ENCODE measurements around the gene PTPRC. TPM values are rescaled to one million over a fixed set of nuclear protein-coding genes. Genes with fewer than 3 reads are reported as not detected.

Gene PTPRC
- total and polyA plus RNA-seq, 5 donors from 2014 or later: 946 to 1,099 (median 1,070) TPM

DNA sequence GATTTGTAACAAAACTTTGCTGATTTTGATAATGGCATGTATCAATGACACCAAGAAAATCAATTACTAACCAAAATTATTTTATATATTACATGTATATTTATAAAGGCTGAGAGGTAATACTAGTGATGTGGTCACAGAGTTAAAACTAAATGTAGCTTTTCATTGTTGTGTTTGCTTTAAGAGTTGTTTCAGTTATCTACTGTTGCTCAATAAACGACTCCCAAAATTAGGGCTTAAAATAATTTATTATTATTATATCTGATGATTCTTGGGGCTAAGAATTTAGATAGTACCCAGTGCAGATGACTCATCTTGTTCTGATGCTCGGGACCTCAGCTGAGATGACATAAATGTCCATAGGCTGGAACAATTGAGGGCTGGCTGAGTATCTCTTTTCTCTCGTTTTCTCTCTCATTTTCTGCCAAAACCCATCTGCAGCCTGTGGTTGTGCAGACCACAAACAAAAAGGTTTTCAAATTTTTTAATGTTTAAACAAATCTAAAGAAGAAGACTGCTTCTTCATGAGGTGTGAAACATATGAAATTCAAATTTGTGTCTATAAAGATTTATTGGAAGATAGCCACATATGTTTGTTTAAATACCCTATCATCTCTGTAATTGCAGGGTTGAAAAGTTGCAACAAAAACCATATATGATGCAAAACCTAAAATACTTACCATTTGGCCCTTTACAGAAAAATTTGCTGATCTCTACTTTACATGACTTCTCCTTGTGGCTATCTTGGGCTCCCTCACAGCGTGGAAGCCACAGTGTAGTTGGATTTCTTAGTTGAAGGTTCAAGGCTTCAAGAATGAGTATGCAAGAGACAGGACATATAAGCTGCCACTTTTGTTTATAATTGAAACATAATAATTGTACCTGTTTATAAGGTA lies 14.8 kb upstream of the PTPRC start:
- peak overlapping the region; percentile 30 to 70 (median 44) for H3K4me3 Mint-ChIP-seq
- Histone ChIP-seq H3K27ac (ENCODE audit: insufficient read depth, low read length, poor library complexity, severe bottlenecking) (peak overlapping the region; percentile 93), H3K4me3 (ENCODE audit: low read depth, low read length) (peak overlapping the region; percentile 8), H3K27me3 (ENCODE audit: control insufficient read depth, insufficient read depth, low read length) (no peaks in the 10 kb centered on the region), H3K9me3 (ENCODE audit: control insufficient read depth in 2 of 2, low read length in 2 of 2) (no peaks in the 10 kb centered on the region), H3K4me1 (ENCODE audit: control insufficient read depth, insufficient read depth, low read length, poor library complexity, severe bottlenecking) (peaks cover 92% of the 10 kb centered on the region), H3K36me3 (ENCODE audit: control insufficient read depth, insufficient read depth, low read length) (no peaks in the 10 kb centered on the region)
- H3K27me3 Mint-ChIP-seq: no peaks in the 10 kb centered on the region
- peak overlapping the region; percentile 73 to 98 (median 79) for H3K27ac Mint-ChIP-seq
- no peaks in the 10 kb centered on the region for H3K36me3 Mint-ChIP-seq
- no peak for ATAC-seq (ENCODE audit: low read depth in 2 of 2)
- H3K9me3 Mint-ChIP-seq: no peaks in the 10 kb centered on the region
- peaks cover 70 to 99% (median 85%) of the 10 kb centered on the region in 4 donors for H3K4me1 Mint-ChIP-seq
- no peak for DNase-seq

GRCh38 chr1:198624648-198624980 lies 14.2 kb upstream of the PTPRC start:
- Histone ChIP-seq H3K36me3 (ENCODE audit: control insufficient read depth, insufficient read depth, low read length) (no peaks in the 10 kb centered on the region), H3K4me3 (ENCODE audit: low read depth, low read length) (peak overlapping the region; percentile 8), H3K27me3 (ENCODE audit: control insufficient read depth, insufficient read depth, low read length) (no peaks in the 10 kb centered on the region), H3K9me3 (ENCODE audit: control insufficient read depth in 2 of 2, low read length in 2 of 2) (no peaks in the 10 kb centered on the region), H3K27ac (ENCODE audit: insufficient read depth, low read length, poor library complexity, severe bottlenecking) (peak overlapping the region; percentile 93), H3K4me1 (ENCODE audit: control insufficient read depth, insufficient read depth, low read length, poor library complexity, severe bottlenecking) (peaks cover 92% of the 10 kb centered on the region)
- Mint-ChIP-seq H3K36me3 (no peaks in the 10 kb centered on the region), H3K27me3 (no peaks in the 10 kb centered on the region), H3K4me1 (peaks cover 71 to 100% (median 86%) of the 10 kb centered on the region in 4 donors), H3K4me3 (peak overlapping the region in 2 of 4 donors; percentile 49 to 70), H3K27ac (peak overlapping the region; percentile 73 to 98 (median 79)), H3K9me3 (no peaks in the 10 kb centered on the region)
- ATAC-seq (ENCODE audit: low read depth in 2 of 2) (no peak), DNase-seq (no peak)

- Mint-ChIP-seq H3K4me1 (peaks cover 62 to 100% (median 80%) of the 10 kb centered on the region in 4 donors), H3K36me3 (no peaks in the 10 kb centered on the region), H3K27me3 (no peaks in the 10 kb centered on the region), H3K4me3 (peak overlapping the region; percentile 53 to 75 (median 64)), H3K9me3 (peaks cover 0 to 1% (median 0%) of the 10 kb centered on the region in 7 donors), H3K27ac (peak overlapping the region; percentile 79 to 98 (median 82))
- peak in 1 of 3 donors; percentile 59 for DNase-seq
- Histone ChIP-seq H3K9me3 (ENCODE audit: control insufficient read depth in 2 of 2, low read length in 2 of 2) (no peaks in the 10 kb centered on the region), H3K36me3 (ENCODE audit: control insufficient read depth, insufficient read depth, low read length) (no peaks in the 10 kb centered on the region), H3K27ac (ENCODE audit: insufficient read depth, low read length, poor library complexity, severe bottlenecking) (peak overlapping the region; percentile 70), H3K4me3 (ENCODE audit: low read depth, low read length) (peak overlapping the region; percentile 77), H3K4me1 (ENCODE audit: control insufficient read depth, insufficient read depth, low read length, poor library complexity, severe bottlenecking) (peaks cover 81% of the 10 kb centered on the region), H3K27me3 (ENCODE audit: control insufficient read depth, insufficient read depth, low read length) (no peaks in the 10 kb centered on the region)
- peak; percentile 37 to 50 for ATAC-seq (ENCODE audit: low read depth in 2 of 2)
These were observed 11.3 kb upstream of the PTPRC start for GRCh38 chr1:198627436-198628066.

- Histone ChIP-seq H3K27me3 (ENCODE audit: control insufficient read depth, insufficient read depth, low read length) (no peaks in the 10 kb centered on the region), H3K4me3 (ENCODE audit: low read depth, low read length) (peak overlapping the region; percentile 77), H3K9me3 (ENCODE audit: control insufficient read depth in 2 of 2, low read length in 2 of 2) (no peaks in the 10 kb centered on the region), H3K4me1 (ENCODE audit: control insufficient read depth, insufficient read depth, low read length, poor library complexity, severe bottlenecking) (peaks cover 76% of the 10 kb centered on the region), H3K36me3 (ENCODE audit: control insufficient read depth, insufficient read depth, low read length) (no peaks in the 10 kb centered on the region), H3K27ac (ENCODE audit: insufficient read depth, low read length, poor library complexity, severe bottlenecking) (peak overlapping the region; percentile 70)
- ATAC-seq (ENCODE audit: low read depth in 2 of 2) (no peak), DNase-seq (no peak)
- H3K4me3 Mint-ChIP-seq: peak overlapping the region; percentile 45 to 75 (median 54)
- peaks cover 60 to 100% (median 77%) of the 10 kb centered on the region in 4 donors for H3K4me1 Mint-ChIP-seq
- peaks cover 2% of the 10 kb centered on the region for H3K36me3 Mint-ChIP-seq
- peaks cover 0 to 1% (median 0%) of the 10 kb centered on the region in 7 donors for H3K9me3 Mint-ChIP-seq
- peak overlapping the region; percentile 79 to 98 (median 82) for H3K27ac Mint-ChIP-seq
- no peaks in the 10 kb centered on the region for H3K27me3 Mint-ChIP-seq
These were observed 10.8 kb upstream of the PTPRC start for GRCh38 chr1:198628067-198628455.

- Histone ChIP-seq H3K27me3 (ENCODE audit: control insufficient read depth, insufficient read depth, low read length) (no peaks in the 10 kb centered on the region), H3K4me3 (ENCODE audit: low read depth, low read length) (peak overlapping the region; percentile 28), H3K27ac (ENCODE audit: insufficient read depth, low read length, poor library complexity, severe bottlenecking) (peak overlapping the region; percentile 70), H3K36me3 (ENCODE audit: control insufficient read depth, insufficient read depth, low read length) (no peaks in the 10 kb centered on the region), H3K9me3 (ENCODE audit: control insufficient read depth in 2 of 2, low read length in 2 of 2) (no peaks in the 10 kb centered on the region), H3K4me1 (ENCODE audit: control insufficient read depth, insufficient read depth, low read length, poor library complexity, severe bottlenecking) (peaks cover 75% of the 10 kb centered on the region)
- Mint-ChIP-seq H3K36me3 (peaks cover 5% of the 10 kb centered on the region), H3K4me1 (peaks cover 68 to 100% (median 79%) of the 10 kb centered on the region in 4 donors), H3K9me3 (peaks cover 0 to 3% (median 0%) of the 10 kb centered on the region in 7 donors), H3K27me3 (no peaks in the 10 kb centered on the region), H3K27ac (peak overlapping the region; percentile 79 to 98 (median 82)), H3K4me3 (peak overlapping the region; percentile 26 to 66 (median 44))
- ATAC-seq (ENCODE audit: low read depth in 2 of 2): peak in 1 of 2 donors; percentile 38
- no peak for DNase-seq
These were observed 9.2 kb upstream of the PTPRC start for GRCh38 chr1:198629610-198630009.

DNA sequence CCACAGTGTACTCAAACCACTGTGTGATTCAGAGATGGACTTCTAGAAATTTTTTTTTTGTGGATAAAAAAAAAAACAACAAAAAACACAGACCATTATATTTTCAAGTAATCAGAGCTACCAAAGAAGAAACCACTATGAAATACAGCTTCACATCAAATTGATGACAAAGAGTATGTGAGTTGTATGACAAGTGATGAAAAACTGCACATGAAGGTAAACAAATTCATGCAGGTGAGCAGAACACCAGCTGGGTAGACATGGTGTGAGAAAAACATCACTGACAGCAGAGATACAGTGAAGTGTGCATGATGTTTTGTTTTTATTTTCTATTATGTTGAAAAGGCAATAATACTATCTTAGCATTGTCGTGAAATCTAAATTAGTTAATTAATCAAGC lies 8.0 kb upstream of the PTPRC start:
- Histone ChIP-seq H3K27ac (ENCODE audit: insufficient read depth, low read length, poor library complexity, severe bottlenecking) (peak overlapping the region; percentile 24), H3K9me3 (ENCODE audit: control insufficient read depth in 2 of 2, low read length in 2 of 2) (no peaks in the 10 kb centered on the region), H3K27me3 (ENCODE audit: control insufficient read depth, insufficient read depth, low read length) (no peaks in the 10 kb centered on the region), H3K4me3 (ENCODE audit: low read depth, low read length) (peak overlapping the region; percentile 67), H3K36me3 (ENCODE audit: control insufficient read depth, insufficient read depth, low read length) (no peaks in the 10 kb centered on the region), H3K4me1 (ENCODE audit: control insufficient read depth, insufficient read depth, low read length, poor library complexity, severe bottlenecking) (peaks cover 73% of the 10 kb centered on the region)
- Mint-ChIP-seq H3K36me3 (peaks cover 5% of the 10 kb centered on the region), H3K9me3 (peaks cover 0 to 3% (median 0%) of the 10 kb centered on the region in 7 donors), H3K27ac (peak overlapping the region; percentile 62 to 89 (median 68)), H3K4me3 (peak overlapping the region; percentile 43 to 84 (median 50)), H3K4me1 (peaks cover 65 to 100% (median 79%) of the 10 kb centered on the region in 4 donors), H3K27me3 (no peaks in the 10 kb centered on the region)
- no peak for DNase-seq
- ATAC-seq (ENCODE audit: low read depth in 2 of 2): peak in 1 of 2 donors; percentile 45

- Mint-ChIP-seq H3K36me3 (peaks cover 5% of the 10 kb centered on the region), H3K27ac (peak overlapping the region; percentile 62 to 89 (median 68)), H3K9me3 (peaks cover 0 to 3% (median 0%) of the 10 kb centered on the region in 7 donors), H3K4me1 (peaks cover 66 to 100% (median 79%) of the 10 kb centered on the region in 4 donors), H3K27me3 (no peaks in the 10 kb centered on the region), H3K4me3 (peak overlapping the region; percentile 43 to 84 (median 50))
- Histone ChIP-seq H3K27ac (ENCODE audit: insufficient read depth, low read length, poor library complexity, severe bottlenecking) (peak overlapping the region; percentile 24), H3K9me3 (ENCODE audit: control insufficient read depth in 2 of 2, low read length in 2 of 2) (no peaks in the 10 kb centered on the region), H3K4me3 (ENCODE audit: low read depth, low read length) (peak overlapping the region; percentile 67), H3K36me3 (ENCODE audit: control insufficient read depth, insufficient read depth, low read length) (no peaks in the 10 kb centered on the region), H3K4me1 (ENCODE audit: control insufficient read depth, insufficient read depth, low read length, poor library complexity, severe bottlenecking) (peaks cover 75% of the 10 kb centered on the region), H3K27me3 (ENCODE audit: control insufficient read depth, insufficient read depth, low read length) (no peaks in the 10 kb centered on the region)
- DNase-seq (no peak), ATAC-seq (ENCODE audit: low read depth in 2 of 2) (no peak)
These were observed 7.5 kb upstream of the PTPRC start for GRCh38 chr1:198631292-198631691.

All from CD4-positive, CD25-positive, alpha-beta regulatory T cell (primary cell).